ENCODE measurements around the gene WEE1.

The WEE1 gene

DNA sequence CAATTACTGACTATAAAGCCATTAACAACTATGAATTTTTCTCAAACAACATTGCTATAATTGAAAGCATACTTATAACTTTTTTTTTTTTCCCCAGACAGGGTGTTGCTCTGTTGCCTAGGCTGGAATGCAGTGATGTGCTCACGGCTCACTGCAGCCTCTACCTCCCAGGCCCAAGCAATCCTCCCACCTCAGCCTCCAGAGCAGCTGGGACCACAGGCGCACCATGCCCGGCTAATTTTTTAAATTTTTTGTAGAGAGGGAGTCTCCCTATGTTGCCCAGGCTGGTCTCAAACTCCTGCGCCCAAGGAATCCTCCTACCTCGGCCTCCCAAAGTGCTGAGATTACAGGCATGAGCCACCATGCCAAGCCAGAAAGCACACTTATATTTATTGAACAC lies 6.1 kb upstream of the WEE1 start:
- DNase-seq, result no peak

DNA sequence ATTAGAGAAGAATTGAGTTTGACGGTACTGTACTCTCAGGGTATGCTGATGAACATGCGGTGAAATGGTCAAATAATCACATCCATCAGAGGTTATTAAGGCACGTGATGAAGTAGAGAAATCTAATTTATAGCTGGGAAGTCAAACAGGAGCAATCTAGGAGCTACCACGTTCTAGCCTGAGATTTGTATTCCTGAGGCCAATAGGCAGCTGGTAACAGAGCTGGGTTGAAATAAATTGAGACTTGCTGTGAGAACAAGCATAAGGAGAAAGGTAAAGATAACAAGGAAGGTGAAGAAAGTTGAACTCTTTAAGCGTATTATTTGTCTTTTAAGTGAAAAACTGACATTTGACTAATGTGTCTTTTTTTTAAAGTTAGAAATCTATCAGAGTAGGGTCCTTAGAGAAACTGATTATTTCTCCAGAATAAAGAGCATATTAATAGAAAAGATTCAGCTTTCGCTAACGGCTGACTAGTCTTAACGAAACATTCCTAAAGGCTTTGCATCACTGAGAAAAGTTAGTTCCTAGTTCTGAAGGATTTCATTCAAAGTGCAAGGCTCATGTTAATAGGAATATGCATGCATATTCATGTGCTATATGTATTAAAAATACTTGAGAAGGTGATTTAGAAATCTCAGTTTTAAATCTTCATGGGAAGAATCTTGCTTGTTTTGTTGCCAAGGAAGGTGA lies 5.2 kb upstream of the WEE1 start:
- DNase-seq, result no peak

DNA sequence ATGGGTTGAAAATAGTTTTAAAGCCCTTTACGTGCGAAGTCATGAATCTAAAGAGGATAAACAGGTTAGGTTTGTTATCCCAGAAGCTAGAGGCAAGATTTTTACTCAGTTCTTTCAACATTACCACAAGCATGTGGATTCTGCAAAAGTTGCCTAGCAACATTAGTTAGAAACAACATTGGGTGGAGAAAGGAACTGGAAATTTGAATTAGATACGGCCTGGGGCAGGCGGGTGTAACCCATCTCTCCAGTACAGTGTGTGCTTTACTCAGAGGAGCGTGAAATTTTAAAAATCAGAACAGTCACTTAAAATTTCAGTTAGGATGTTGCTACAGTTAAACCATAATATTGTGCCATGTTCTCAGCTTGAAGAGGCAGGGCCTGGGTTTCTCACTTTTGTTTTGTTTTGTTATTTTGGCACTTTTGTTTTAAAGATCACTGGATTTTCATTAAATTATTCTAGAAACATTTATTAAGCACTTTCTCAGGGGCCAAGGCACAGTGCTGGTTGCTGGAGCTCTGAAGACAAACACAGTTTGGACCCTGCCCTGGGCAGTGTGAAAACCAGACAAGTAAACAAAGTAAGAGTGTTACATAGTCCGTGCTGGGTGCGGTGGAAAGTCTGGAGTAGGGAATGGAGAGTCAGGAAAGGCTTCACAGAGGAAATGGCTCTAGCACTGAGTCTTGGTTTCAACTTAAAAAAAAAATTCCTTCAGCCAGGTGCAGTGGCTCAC lies 4.4 kb upstream of the WEE1 start:
- no peak for DNase-seq

DNA sequence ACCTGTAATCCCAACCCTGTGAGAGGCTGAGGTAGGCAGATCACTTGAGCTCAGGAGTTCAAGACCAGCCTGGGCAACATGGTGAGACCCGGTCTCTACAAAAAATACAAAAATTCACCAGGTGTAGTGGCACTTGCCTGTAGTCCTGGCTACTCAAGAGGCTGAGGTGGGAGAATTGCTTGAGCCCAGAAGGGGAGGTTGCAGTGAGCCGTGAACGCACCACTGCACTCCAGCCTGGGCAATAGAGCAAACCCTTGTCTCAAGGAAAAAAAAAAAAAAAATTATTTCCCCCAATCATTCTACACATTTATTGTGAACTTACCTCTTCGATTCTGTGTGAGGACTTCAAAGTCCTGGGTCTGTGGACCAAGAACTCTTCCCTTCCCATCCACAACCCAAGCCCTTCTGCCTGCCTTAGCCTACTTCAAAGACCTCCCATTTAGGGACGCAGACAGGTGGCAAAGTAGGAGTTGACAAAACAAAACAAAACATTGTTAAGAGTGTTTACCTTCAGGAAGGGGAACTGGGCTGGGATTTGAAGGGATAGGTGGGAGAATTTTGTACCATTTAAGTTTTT lies 3.8 kb upstream of the WEE1 start:
- no peak for DNase-seq

DNA sequence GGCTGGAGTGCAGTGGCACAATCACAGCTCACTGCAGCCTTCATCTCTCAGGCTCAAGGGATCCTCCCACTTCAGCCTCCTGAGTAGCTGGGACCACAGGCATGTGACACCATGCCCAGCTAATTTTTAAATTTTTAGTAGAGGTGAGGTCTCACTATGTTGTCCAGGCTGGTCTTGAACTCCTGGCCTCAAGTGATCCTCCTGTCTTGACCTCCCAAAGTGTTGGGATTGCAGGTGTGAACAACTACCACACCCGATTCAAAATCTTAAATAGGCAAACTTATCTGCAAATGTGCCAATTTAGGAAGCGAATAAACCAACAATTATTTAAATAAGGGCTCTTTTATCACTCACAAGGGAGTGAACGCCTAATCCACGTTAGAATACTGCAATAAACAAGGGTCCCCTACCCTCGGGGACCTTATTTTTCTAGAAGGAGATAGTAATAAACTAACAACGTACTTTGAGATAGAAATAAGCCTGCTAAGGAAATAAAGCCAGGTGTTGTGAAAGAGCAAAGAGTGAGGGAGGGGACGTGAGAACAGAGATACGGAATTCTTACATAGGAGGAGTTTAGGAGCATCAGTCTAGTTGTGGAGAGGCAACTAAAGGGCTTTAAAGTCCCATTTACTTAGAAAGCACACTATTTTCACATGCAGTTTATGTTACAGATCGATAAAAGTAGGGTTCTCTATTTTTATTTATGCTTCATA lies 3.0 kb upstream of the WEE1 start:
- no peak for DNase-seq

DNA sequence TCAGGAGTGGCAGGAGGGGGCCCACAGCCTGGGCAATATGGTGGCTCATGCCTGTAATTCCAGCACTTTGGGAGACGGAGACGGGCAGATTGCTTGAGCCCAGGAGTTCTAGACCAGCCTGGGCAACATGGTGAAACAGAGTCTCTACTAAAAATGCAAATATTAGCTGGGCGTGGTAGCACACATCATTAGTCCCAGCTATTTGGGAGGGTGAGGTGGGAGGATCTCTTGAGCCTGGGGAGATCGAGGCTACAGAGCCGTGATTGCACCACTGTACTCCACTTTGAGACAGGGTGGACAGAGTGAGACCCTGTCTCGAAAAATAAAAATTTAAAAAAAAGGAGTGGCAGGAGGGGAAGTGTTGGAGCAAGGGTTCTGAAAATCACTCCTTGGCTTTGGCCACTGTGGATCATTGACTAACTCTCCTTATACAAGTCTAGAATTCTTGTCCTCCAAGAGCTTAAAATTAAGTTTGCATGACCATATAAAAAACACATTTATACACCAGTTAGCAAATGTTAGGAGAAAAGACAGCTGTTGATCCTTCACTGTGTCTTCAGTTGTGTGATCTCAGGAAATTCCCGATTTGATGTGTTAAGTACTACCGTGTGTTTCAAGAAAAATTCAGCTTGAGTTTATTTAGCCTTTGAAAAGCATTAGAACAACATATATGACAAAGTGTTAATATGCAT lies 2.3 kb upstream of the WEE1 start:
- DNase-seq, result no peak

DNA sequence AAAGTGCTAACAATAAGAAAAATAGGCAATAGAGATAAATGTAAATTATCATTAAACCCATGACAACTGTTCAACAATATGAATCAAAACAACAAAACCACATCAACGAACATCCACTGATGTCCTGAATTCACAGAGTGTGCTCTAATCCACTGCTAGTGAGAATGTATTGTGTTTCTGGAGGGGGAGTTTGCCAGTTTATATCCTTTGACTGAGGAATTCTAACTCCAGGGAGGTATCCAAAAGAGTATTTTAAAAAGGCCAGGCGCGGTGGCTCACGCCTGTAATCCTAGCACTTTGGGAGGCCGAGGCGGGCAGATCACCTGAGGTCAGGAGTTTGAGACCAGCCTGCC lies 1.7 kb upstream of the WEE1 start:
- DNase-seq, result no peak

DNA sequence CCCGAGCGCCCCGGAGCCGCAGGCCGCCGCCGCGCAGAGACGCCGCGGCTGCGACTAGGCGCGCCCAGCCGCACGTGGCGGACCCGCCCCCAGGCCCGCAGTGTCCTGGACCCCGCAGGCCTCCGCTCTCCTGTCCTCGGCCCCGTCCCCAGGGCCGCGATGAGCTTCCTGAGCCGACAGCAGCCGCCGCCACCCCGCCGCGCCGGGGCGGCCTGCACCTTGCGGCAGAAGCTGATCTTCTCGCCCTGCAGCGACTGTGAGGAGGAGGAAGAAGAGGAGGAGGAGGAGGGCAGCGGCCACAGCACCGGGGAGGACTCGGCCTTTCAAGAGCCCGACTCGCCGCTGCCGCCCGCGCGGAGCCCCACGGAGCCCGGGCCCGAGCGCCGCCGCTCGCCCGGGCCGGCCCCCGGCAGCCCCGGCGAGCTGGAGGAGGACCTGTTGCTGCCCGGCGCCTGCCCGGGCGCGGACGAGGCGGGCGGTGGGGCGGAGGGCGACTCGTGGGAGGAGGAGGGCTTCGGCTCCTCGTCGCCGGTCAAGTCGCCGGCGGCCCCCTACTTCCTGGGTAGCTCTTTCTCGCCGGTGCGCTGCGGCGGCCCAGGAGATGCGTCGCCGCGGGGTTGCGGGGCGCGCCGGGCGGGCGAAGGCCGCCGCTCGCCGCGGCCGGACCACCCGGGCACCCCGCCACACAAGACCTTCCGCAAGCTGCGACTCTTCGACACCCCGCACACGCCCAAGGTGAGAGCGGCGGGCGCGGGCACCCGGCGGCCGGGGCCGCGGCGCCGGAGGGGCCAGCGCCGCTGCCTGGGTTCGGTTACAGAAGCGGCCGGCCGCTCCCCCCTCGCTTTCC lies 528 bp downstream of the WEE1 start:
- peak in 1 of 2 experiments; percentile 51 for DNase-seq

DNA sequence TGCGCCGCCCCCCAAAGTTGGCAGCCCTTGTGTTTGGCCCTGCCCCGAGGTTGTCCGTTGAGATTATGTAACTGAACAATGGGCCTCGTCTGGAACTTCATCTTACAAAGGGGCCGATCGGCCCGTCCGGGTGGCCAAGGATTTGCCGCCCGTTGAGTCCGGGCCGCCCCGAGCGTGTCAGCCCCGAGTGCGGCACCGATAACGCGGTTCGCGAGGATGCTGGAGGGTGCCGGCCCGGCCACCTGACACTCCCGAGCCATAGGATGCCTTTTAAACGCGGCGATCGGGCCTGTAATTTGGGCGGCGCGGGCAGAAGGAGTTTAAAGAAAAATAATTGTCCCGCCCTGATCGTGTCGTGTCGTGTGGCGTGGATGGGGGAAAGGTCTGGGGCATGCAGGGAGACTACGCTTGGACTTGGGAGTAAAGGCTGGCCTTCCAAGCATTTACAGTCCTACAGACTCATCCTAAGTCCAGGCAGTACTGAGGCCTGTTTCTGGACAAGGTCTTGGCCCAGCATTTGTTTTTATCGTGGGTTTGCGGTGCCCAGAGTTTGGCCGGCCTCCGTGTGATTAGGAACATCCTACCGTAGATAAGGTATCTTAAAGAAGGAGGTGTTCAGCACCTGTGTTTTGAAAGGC lies 1.3 kb downstream of the WEE1 start:
- DNase-seq, result no peak

DNA sequence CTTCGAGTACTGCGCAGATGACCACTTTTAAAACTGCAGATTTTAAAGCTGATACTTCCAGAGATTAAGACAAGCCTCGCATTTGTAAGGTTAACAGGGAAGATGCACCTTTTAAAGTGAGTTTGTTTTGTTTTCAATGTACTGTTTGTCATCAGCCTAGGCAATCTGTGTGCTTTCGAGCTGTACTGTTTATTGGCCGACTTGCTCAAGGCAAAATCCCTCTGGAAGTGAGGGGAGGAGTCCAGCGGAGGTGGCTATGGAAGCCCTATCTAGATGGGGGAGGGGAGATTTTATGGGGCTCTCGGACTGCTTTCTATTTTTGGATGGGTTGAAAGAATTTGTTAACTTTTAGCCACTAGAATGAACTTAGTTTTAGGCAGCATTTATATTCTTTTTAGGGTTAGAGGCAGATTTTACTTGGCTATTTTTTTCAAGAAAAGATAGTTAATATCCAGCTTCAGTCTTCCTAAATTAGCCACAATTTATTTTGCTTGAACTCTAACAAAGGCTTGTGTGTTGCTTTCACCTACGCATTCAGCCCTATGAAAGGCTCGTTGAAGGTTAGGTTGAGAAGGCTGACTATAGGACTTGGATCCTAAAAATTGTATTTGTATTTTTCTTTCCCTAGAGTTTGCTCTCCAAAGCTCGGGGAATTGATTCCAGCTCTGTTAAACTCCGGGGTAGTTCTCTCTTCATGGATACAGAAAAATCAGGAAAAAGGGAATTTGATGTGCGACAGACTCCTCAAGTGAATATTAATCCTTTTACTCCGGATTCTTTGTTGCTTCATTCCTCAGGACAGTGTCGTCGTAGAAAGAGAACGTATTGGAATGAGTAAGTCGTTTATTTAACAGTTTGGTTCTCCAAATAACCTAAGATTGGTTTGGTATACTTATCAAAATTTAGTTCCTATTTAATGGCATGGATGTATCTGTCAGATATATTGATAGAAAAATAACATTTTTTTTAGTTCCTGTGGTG lies 2.1 kb downstream of the WEE1 start:
- DNase-seq, result peak; percentile 48 to 71

DNA sequence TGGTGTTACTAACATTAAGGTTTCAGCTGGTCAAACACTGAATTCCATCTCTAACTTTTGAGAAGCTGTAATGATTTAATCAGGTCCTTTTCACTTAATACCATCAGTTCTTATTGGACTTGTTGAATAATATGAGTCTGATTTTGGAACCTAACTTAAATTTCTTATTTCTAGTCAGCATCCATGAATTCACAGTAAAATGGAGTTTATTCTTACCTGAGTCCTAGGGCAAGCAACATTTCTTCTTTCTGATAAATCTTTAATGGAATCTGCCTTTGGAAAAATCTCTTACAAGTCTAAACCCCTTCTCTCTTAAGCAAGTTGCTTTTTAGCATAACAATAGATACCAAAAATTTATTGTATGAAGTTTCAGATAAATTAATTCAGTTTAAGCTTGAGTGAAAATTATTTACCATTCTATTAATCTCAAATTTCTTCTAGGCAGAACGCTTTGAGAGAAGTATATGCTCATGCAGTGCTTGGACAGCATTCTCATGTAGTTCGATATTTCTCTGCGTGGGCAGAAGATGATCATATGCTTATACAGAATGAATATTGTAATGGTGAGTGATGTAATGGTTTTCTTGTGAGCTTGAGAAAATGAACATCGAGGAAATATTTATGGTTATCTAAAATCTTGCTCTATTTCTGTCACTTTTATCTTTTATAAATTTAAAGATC lies 3.4 kb downstream of the WEE1 start:
- no peak for DNase-seq

DNA sequence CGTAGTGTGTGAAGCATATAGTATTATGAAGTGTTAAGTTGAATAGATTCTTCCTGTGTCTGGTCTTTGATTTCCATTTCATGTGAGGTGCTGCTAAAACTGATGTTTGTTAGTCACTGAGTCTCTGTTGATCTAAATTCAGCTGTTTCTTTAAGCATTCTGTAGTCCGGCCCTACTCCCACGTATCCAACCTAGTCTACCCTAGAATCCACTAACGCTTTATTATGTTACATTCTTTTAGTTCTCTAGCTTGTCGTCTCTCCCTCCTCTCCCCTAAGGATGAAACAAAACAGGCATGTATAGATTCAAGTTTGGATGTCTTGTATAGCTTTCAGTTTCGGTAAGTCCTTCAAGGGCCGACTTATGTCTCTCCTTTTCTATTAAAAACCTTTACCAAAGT lies 4.1 kb downstream of the WEE1 start:
- no peak for DNase-seq

DNA sequence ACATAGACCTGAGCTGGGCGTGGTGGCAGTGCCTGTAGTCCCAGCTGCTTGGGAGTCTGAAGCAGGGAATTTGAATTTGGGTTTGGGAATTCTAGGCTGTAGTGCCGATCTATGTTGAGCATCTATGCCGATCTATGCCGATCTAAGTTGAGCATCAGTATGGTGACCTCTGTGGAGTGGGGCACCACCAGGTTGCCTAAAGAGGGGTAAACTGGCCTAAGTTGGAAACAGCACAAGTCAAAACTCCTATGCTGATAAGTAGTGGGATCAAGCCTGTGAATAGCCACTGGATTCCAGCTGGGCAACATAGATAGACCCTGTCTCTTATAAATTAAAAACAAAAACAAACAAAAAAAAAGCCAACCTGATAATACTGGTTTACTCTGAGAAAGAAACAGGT lies 7.4 kb downstream of the WEE1 start:
- no peak for DNase-seq

DNA sequence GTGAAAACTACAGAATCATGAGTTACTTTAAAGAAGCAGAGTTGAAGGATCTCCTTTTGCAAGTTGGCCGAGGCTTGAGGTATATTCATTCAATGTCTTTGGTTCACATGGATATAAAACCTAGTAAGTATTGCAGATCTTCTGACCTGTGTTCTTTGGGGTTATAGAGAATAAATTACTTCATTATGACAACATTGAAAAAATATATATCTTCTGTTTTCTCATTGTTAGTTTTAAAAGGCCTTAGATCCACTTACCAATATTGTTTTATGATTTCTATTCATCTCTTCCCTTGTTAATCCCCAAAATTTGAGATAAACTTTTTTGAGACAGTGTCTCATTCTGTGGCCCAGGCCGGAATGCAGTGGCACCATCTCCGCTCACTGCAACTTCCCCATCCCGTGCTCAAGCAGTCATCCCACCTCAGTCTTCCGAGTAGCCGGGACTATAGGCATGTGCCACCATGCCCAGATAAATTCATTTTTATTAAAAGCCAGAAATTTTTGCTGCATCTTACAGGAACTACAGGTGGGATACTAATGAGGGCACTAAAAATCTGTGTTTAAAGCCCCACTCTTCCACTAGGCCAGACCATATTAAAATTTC lies 8.2 kb downstream of the WEE1 start:
- no peak for DNase-seq

DNA sequence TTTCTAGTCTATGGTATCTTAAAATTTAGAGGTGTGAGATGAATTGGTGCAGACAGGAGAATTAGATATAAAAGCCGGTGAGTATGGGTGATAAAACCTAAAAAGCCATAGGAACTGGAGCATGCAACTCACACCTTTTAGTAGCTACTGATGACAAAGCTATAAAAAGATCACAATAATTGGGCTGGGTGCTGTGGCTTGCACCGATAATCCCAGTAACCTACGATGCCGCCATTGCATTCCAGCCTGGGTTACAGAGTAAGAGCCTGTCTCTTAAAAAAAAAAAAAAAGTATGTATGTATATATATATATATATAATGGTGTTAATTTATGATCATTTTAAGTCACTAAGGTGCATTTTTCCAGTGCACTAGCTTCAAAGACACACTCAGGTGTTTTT lies 17.2 kb downstream of the WEE1 start:
- no peak for DNase-seq

DNA sequence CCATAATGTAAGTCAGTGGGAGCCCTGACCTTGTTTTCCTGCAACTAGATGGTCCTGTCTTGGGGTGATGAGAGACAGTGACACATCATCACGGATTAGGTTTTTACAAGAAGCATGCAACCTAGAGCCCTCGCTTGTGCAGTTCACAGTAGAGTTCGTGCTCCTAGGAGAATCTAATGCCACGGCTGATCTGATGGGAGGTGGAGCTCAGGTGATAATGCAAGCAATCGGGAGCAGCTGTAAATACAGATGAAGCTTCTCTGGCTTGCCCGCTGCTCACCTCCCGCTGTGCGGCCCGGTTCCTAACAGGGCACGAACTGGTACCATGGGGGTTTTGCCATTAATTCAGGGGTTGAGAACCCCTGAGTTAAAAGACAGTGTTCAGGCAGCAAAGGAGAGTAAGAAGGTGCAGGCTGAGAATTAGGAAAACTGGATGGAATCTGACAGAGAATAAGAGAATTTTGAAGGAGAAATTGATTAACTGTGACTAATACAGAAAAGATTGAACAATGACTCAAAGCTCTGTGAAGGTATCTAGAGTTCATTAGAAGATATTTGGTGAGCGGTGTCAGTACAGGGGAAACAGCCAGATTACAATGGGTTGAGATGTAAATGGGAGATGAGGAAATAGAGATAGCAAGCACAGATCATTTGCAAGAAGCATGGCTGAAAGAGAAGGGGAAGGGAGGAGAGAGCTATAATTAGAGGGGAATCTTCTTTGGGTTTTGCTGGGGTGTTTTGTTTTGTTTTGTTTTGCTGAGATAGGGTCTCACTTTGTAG lies 21.0 kb downstream of the WEE1 start:
- no peak for DNase-seq

DNA sequence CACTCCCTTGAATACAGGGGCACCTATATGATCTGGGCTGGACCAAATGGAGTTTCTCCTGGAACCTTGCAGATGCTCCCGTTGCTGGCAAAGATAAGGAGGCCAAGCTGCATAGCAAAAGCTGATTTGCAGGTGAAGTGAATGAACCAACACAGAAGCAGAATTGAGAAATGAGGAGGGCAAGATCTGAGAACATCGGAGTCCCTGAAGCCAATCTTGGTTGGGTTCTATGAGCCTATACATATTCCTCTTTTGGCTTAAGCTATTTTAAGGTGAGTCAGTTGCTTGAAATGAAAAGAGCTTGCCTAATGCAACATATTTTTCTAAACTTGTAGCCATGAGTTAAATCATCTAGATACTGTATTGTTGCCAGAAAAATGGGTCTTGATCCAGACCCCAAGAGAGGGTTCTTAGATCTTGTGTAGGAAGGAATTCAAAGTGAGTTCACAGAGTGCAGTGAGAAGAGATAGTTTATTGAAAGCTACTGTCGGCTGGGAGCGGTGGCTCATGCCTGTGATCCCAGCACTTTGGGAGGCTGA lies 23.5 kb downstream of the WEE1 start:
- DNase-seq, result no peak

DNA sequence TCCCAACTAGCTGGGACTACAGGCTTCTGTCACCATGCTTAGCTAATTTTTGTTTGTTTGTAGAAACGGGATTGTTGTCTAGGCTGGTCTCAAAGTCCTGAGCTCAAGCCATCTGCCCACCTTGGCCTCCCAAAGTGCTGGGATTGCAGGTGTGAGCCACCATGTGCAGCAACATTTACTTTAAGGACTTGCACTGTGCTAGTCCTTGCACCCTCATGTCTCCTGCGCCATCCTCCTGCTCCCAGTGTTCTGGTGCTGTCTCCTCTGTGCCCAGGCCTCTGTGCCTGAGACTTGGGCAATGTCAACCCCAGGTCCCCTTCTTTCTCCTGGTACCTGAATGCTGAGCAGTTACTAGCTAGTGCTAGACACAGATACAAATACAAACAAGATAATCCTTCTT lies 26.7 kb downstream of the WEE1 start:
- DNase-seq, result no peak
